ENCODE measurements around the gene CTPS1. TPM values are rescaled to one million over a fixed set of nuclear protein-coding genes. Genes with fewer than 3 reads are reported as not detected.
A peak's percentile ranks its signal among the peaks of the same experiment; 100 is the strongest.

CTPS1 gene
- total RNA-seq, 1 donor from 2014 or later, result 73.8 TPM

DNA sequence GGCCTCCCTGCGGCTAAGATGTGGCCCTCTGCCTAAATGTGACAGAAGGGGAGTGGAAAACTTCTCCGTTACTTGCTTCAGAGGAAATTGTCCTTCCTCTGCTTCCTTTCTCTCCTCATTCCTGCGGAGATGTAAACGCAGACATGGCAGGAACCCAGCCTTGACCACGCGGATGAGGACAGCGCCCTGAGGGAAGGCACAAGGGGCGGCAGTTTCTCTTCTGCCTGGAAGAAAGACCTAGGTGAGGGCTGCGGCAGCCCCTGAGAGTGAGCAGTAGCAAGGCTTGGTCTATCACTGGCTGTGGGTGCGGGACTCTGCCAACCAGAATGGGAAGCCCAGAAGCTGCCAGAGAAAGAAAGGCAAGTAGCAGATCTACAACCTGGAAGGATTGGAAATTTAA lies 14.0 kb upstream of the CTPS1 start:
- Mint-ChIP-seq H3K4me1 (peaks cover 2% of the 10 kb centered on the region), H3K36me3 (no peaks in the 10 kb centered on the region), H3K9me3 (no peaks in the 10 kb centered on the region), H3K27ac (no peak overlapping the region), H3K27me3 (ENCODE audit: insufficient read depth, low read depth) (peaks cover 6% of the 10 kb centered on the region), H3K4me3 (no peak overlapping the region)
- no peaks in the 10 kb centered on the region for H4K20me1 ChIP-seq (ENCODE audit: low read depth)
- no peak for DNase-seq (ENCODE audit: low spot score)
- TF ChIP-seq, protein P1, sequence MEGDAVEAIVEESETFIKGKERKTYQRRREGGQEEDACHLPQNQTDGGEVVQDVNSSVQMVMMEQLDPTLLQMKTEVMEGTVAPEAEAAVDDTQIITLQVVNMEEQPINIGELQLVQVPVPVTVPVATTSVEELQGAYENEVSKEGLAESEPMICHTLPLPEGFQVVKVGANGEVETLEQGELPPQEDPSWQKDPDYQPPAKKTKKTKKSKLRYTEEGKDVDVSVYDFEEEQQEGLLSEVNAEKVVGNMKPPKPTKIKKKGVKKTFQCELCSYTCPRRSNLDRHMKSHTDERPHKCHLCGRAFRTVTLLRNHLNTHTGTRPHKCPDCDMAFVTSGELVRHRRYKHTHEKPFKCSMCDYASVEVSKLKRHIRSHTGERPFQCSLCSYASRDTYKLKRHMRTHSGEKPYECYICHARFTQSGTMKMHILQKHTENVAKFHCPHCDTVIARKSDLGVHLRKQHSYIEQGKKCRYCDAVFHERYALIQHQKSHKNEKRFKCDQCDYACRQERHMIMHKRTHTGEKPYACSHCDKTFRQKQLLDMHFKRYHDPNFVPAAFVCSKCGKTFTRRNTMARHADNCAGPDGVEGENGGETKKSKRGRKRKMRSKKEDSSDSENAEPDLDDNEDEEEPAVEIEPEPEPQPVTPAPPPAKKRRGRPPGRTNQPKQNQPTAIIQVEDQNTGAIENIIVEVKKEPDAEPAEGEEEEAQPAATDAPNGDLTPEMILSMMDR (IDR thresholded peaks at IDR 0.05), result no peak
- no peak for TF ChIP-seq EZH2 (IDR thresholded peaks at IDR 0.05)
- no peak overlapping the region for H3K4me3 ChIP-seq
- H3F3A ChIP-seq (ENCODE audit: low read depth), result no peaks in the 10 kb centered on the region
- no peak overlapping the region for H3K9ac ChIP-seq
- no peak overlapping the region for H3K4me2 ChIP-seq
- H3K36me3 ChIP-seq, result no peaks in the 10 kb centered on the region
- no peaks in the 10 kb centered on the region for H3K27me3 ChIP-seq
- H3K27ac ChIP-seq, result no peak overlapping the region
- H2AFZ ChIP-seq (replicated peaks), result peak overlapping the region; percentile 42
- no peaks in the 10 kb centered on the region for H3K4me1 ChIP-seq
- H3K79me2 ChIP-seq (ENCODE audit: low read depth), result no peaks in the 10 kb centered on the region
- H3K9me3 ChIP-seq (ENCODE audit: low read depth), result no peaks in the 10 kb centered on the region

DNA sequence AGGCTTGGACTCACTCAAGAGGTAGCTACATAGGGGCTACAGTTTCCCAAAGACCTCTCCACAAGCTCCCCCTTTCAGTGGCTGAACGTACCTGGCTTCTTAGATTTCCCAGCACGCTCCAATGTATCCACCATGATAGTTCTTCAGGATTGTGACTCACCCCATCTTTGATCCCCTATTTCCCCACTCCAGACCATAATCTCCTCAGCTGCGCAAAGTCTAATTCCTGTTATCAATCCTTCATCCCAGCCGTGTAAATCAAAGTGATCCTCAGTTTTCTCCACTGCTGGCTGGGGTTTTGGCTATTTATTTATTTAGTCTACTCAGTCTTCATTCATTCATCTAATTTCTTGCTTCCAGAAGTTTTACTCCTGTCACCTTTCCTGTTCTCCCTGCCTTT lies 13.1 kb upstream of the CTPS1 start:
- no peak for TF ChIP-seq EZH2 (IDR thresholded peaks at IDR 0.05)
- TF ChIP-seq, protein P1 (IDR thresholded peaks at IDR 0.05), result no peak
- Histone ChIP-seq H3K27me3 (no peaks in the 10 kb centered on the region), H2AFZ (replicated peaks) (no peak overlapping the region), H3K4me2 (no peak overlapping the region), H3K36me3 (no peaks in the 10 kb centered on the region), H3K4me1 (no peaks in the 10 kb centered on the region), H3K9me3 (ENCODE audit: low read depth) (no peaks in the 10 kb centered on the region), H3F3A (ENCODE audit: low read depth) (no peaks in the 10 kb centered on the region), H3K9ac (no peak overlapping the region), H3K4me3 (no peak overlapping the region), H3K27ac (no peak overlapping the region), H3K79me2 (ENCODE audit: low read depth) (no peaks in the 10 kb centered on the region), H4K20me1 (ENCODE audit: low read depth) (no peaks in the 10 kb centered on the region)
- Mint-ChIP-seq H3K9me3 (no peaks in the 10 kb centered on the region), H3K27ac (no peak overlapping the region), H3K27me3 (ENCODE audit: insufficient read depth, low read depth) (peaks cover 6% of the 10 kb centered on the region), H3K4me1 (peaks cover 2% of the 10 kb centered on the region), H3K4me3 (no peak overlapping the region), H3K36me3 (no peaks in the 10 kb centered on the region)
- DNase-seq (ENCODE audit: low spot score), result no peak

DNA sequence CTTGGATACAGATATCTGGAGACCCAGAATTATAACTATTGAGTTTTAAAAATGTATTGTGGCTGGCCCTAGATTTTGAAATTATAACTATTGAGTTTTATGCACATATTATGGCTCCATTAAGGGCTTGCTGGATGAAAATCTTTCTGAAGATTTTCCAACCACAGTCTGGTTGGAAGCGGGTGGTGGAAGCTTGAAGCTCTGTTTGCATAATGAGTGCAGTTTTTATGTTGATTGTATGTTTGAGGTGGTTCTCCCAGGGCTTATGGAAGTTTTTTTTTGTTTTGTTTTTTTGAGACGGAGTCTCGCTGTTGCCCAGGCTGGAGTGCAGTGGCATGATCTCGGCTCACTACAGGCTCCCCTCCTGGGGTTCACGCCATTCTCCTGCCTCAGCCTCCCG lies 10.1 kb upstream of the CTPS1 start:
- H3K27ac Mint-ChIP-seq, result no peak overlapping the region
- H3K9ac ChIP-seq, result no peak overlapping the region
- no peaks in the 10 kb centered on the region for H3K4me1 ChIP-seq
- H3K4me2 ChIP-seq, result no peak overlapping the region
- TF ChIP-seq EZH2phosphoT487 (IDR thresholded peaks at IDR 0.05) (no peak), EZH2 (IDR thresholded peaks at IDR 0.05) (no peak)
- TF ChIP-seq, protein P1 (IDR thresholded peaks at IDR 0.05), result no peak
- H3K79me2 ChIP-seq (ENCODE audit: low read depth), result no peaks in the 10 kb centered on the region
- peaks cover 2% of the 10 kb centered on the region for H3K4me1 Mint-ChIP-seq
- H3F3A ChIP-seq (ENCODE audit: low read depth), result no peaks in the 10 kb centered on the region
- no peaks in the 10 kb centered on the region for H4K20me1 ChIP-seq (ENCODE audit: low read depth)
- H3K9me3 Mint-ChIP-seq, result no peaks in the 10 kb centered on the region
- H3K9me3 ChIP-seq (ENCODE audit: low read depth), result no peaks in the 10 kb centered on the region
- H3K4me3 Mint-ChIP-seq, result no peak overlapping the region
- no peak overlapping the region for H3K4me3 ChIP-seq
- DNase-seq (ENCODE audit: low spot score), result no peak
- H3K27me3 ChIP-seq, result no peaks in the 10 kb centered on the region
- no peak overlapping the region for H2AFZ ChIP-seq (replicated peaks)
- no peaks in the 10 kb centered on the region for H3K36me3 ChIP-seq
- H3K27ac ChIP-seq, result no peak overlapping the region
- no peaks in the 10 kb centered on the region for H3K36me3 Mint-ChIP-seq
- peaks cover 4% of the 10 kb centered on the region for H3K27me3 Mint-ChIP-seq (ENCODE audit: insufficient read depth, low read depth)

DNA sequence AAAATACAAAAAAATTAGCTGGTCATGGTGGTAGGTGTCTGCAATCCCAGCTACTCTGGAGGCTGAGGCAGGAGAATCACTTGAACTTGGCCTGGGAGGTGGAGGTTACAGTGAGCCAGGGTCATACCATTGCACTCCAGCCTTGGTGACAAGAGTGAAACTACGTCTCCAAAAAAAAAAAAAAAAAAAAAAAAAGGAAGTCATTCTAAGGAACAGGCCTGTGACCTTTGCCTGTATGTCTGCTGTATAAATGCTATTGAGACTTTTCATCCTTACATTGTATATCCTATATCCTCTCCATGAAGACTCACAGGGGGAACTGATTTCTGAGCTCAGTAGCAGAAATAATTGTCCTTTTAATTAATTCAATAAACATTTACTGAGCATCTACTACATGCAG lies 7.5 kb upstream of the CTPS1 start:
- no peaks in the 10 kb centered on the region for H3K27me3 ChIP-seq
- H3K27ac ChIP-seq, result no peak overlapping the region
- no peaks in the 10 kb centered on the region for H3K9me3 Mint-ChIP-seq
- no peaks in the 10 kb centered on the region for H3K27me3 Mint-ChIP-seq (ENCODE audit: insufficient read depth, low read depth)
- H3K4me3 Mint-ChIP-seq, result no peak overlapping the region
- H3K9me3 ChIP-seq (ENCODE audit: low read depth), result no peaks in the 10 kb centered on the region
- H3K4me1 ChIP-seq, result no peaks in the 10 kb centered on the region
- DNase-seq (ENCODE audit: low spot score), result no peak
- no peak overlapping the region for H3K27ac Mint-ChIP-seq
- H3K9ac ChIP-seq, result no peak overlapping the region
- H4K20me1 ChIP-seq (ENCODE audit: low read depth), result no peaks in the 10 kb centered on the region
- H3K4me2 ChIP-seq, result no peak overlapping the region
- no peaks in the 10 kb centered on the region for H3K79me2 ChIP-seq (ENCODE audit: low read depth)
- H3K36me3 Mint-ChIP-seq, result peaks cover under 1% of the 10 kb centered on the region
- H3K4me1 Mint-ChIP-seq, result peaks cover 2% of the 10 kb centered on the region
- TF ChIP-seq, protein P1 (IDR thresholded peaks at IDR 0.05), result no peak
- TF ChIP-seq EZH2phosphoT487 (IDR thresholded peaks at IDR 0.05) (no peak), EZH2 (IDR thresholded peaks at IDR 0.05) (no peak)
- no peak overlapping the region for H3K4me3 ChIP-seq
- no peaks in the 10 kb centered on the region for H3F3A ChIP-seq (ENCODE audit: low read depth)
- no peak overlapping the region for H2AFZ ChIP-seq (replicated peaks)
- H3K36me3 ChIP-seq, result no peaks in the 10 kb centered on the region

Data from neural progenitor cell (in vitro differentiated cells).